Endodermal cell (in vitro differentiated cells): ENCODE data around the gene SGCE. TPM values are rescaled to one million over a fixed set of nuclear protein-coding genes. Genes with fewer than 3 reads are reported as not detected.

ENCODE experiments used
- DNase-seq: peaks from one replicate; pipeline ENCODE4 v3.0.0-alpha.2; 2017
- H3K27ac ChIP-seq: 2 replicates; pipeline ENCODE4 v1.5.1; 2013; ENCODE audit warnings: mild to moderate bottlenecking, low read depth, low read length, moderate library complexity
- H3K27me3 ChIP-seq: 2 replicates; pipeline ENCODE4 v1.6.1; 2013; ENCODE audit warnings: mild to moderate bottlenecking, low read length, moderate library complexity; ENCODE audit not compliant: insufficient read depth, control insufficient read depth, poor library complexity, severe bottlenecking
- H3K36me3 ChIP-seq: 2 replicates; pipeline ENCODE4 v1.7.0; 2013; ENCODE audit warnings: mild to moderate bottlenecking, low read length, moderate library complexity; ENCODE audit not compliant: control insufficient read depth, insufficient read depth
- H3K4me1 ChIP-seq: one replicate; pipeline ENCODE4 v1.7.0; 2013; ENCODE audit warnings: low read length; ENCODE audit not compliant: control insufficient read depth, insufficient read depth
- H3K4me3 ChIP-seq: 2 replicates; pipeline ENCODE4 v1.5.1; 2013; ENCODE audit warnings: mild to moderate bottlenecking, low read length, moderate library complexity
- H3K9ac ChIP-seq: 2 replicates; pipeline ENCODE4 v1.6.1; 2013; ENCODE audit warnings: mild to moderate bottlenecking, low read length, moderate library complexity; ENCODE audit not compliant: poor library complexity, severe bottlenecking; ENCODE audit errors: extremely low read depth
- H3K9me3 ChIP-seq: 2 replicates; pipeline ENCODE4 v1.6.1; 2013; ENCODE audit warnings: mild to moderate bottlenecking, low read length, moderate library complexity; ENCODE audit not compliant: control insufficient read depth
- H3K27ac Mint-ChIP-seq: 2 replicates; pipeline ENCODE4 v1.8.0; 2020; ENCODE audit warnings: mixed read lengths
- H3K27me3 Mint-ChIP-seq: 2 replicates; pipeline ENCODE4 v1.8.0; 2021; ENCODE audit warnings: mild to moderate bottlenecking, mixed read lengths; ENCODE audit not compliant: insufficient read depth
- H3K36me3 Mint-ChIP-seq: 2 replicates; pipeline ENCODE4 v1.8.0; 2020; ENCODE audit warnings: low read depth, mixed read lengths
- H3K4me1 Mint-ChIP-seq: 2 replicates; pipeline ENCODE4 v1.8.0; 2020; ENCODE audit warnings: mixed read lengths
- H3K4me3 Mint-ChIP-seq: 2 replicates; pipeline ENCODE4 v1.8.0; 2020; ENCODE audit warnings: mild to moderate bottlenecking, moderate library complexity, mixed read lengths
- H3K9me3 Mint-ChIP-seq: 2 replicates; pipeline ENCODE4 v1.8.0; 2020; ENCODE audit warnings: mild to moderate bottlenecking, mixed read lengths
- WGBS, 2 experiments: methylation state at CpG; one replicate each; pipeline versions ENCODE4 v1.1.5 to v1.1.7; 2013; ENCODE audit warnings: missing lambda C conversion rate in 2 of 2, mixed read lengths in 1 of 2; ENCODE audit not compliant: insufficient coverage in 1 of 2, insufficient read length in 1 of 2; 5-methylcytosine and 5-hydroxymethylcytosine counted together
- total RNA-seq, 2 donors: library from RNA; stranded (reverse); fragmentation: NEBNext Ultra II Directional in 1 of 2; extraction: Animal tissue kit (Norgen Biotek cat#: 25700) in 1 of 2; gene quantifications; 2 replicates in 1 of 2; 3 replicates in 1 of 2; pipeline ENCODE4 v1.2.1, GENCODE V29; 2021
- TF ChIP-seq, protein P1 (sequence below): fragments of 200-600 bp; sonication (generic); conservative IDR thresholded peaks from 2 replicates; pipeline ENCODE4 v1.5.0; 2021; ENCODE audit warnings: antibody characterized with exemption, mild to moderate bottlenecking

SGCE gene
- total RNA-seq, 2 donors from 2014 or later = 40.9 to 45.9 TPM

DNA sequence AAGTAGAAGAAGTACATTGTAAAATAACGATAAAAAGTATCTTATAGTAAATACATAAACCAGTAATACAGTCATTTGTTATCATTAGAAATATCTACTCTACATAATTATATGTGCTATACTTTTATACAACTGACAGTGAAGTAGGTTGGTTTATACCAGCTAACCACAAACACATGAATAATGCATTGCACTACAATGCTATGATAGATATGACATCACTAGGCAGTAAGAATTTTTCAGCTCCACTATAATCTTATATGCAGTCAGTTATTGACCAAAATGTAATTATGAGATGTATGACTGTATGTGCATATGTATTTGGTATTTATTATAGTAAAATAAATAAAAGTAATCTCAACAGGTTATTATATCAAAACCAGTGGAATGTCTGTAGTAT, 23.4 kb upstream of the SGCE start:
- H3K9me3 Mint-ChIP-seq = no peaks in the 10 kb centered on the region
- TF ChIP-seq, protein P1, sequence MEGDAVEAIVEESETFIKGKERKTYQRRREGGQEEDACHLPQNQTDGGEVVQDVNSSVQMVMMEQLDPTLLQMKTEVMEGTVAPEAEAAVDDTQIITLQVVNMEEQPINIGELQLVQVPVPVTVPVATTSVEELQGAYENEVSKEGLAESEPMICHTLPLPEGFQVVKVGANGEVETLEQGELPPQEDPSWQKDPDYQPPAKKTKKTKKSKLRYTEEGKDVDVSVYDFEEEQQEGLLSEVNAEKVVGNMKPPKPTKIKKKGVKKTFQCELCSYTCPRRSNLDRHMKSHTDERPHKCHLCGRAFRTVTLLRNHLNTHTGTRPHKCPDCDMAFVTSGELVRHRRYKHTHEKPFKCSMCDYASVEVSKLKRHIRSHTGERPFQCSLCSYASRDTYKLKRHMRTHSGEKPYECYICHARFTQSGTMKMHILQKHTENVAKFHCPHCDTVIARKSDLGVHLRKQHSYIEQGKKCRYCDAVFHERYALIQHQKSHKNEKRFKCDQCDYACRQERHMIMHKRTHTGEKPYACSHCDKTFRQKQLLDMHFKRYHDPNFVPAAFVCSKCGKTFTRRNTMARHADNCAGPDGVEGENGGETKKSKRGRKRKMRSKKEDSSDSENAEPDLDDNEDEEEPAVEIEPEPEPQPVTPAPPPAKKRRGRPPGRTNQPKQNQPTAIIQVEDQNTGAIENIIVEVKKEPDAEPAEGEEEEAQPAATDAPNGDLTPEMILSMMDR = no peak
- H3K36me3 Mint-ChIP-seq = no peaks in the 10 kb centered on the region
- no peaks in the 10 kb centered on the region for H3K27me3 ChIP-seq
- no peaks in the 10 kb centered on the region for H3K4me1 Mint-ChIP-seq
- no peak overlapping the region for H3K4me3 Mint-ChIP-seq
- no peaks in the 10 kb centered on the region for H3K36me3 ChIP-seq
- H3K9me3 ChIP-seq = no peaks in the 10 kb centered on the region
- H3K4me3 ChIP-seq = no peak overlapping the region
- DNase-seq = no peak
- no CpG with 5 or more reads among the region's 1 CpG for WGBS, 2 experiments
- H3K27ac Mint-ChIP-seq = no peak overlapping the region
- no peak overlapping the region for H3K27ac ChIP-seq
- H3K27me3 Mint-ChIP-seq = no peaks in the 10 kb centered on the region
- no peaks in the 10 kb centered on the region for H3K4me1 ChIP-seq
- no peak overlapping the region for H3K9ac ChIP-seq

- Mint-ChIP-seq H3K4me1 (no peaks in the 10 kb centered on the region), H3K36me3 (no peaks in the 10 kb centered on the region), H3K27ac (no peak overlapping the region), H3K27me3 (no peaks in the 10 kb centered on the region), H3K4me3 (no peak overlapping the region), H3K9me3 (no peaks in the 10 kb centered on the region)
- no peaks in the 10 kb centered on the region for H3K27me3 ChIP-seq
- H3K36me3 ChIP-seq = no peaks in the 10 kb centered on the region
- H3K4me1 ChIP-seq = no peaks in the 10 kb centered on the region
- H3K9me3 ChIP-seq = no peaks in the 10 kb centered on the region
- WGBS, 2 experiments = 78 to 94% methylated on average over 1 to 3 of the region's 3 CpGs
- no peak overlapping the region for H3K4me3 ChIP-seq
- no peak overlapping the region for H3K27ac ChIP-seq
- TF ChIP-seq, protein P1 = no peak
- DNase-seq = no peak
- no peak overlapping the region for H3K9ac ChIP-seq
Measured at GRCh38 chr7:94676431-94676830, 20.5 kb upstream of the SGCE start.

DNA sequence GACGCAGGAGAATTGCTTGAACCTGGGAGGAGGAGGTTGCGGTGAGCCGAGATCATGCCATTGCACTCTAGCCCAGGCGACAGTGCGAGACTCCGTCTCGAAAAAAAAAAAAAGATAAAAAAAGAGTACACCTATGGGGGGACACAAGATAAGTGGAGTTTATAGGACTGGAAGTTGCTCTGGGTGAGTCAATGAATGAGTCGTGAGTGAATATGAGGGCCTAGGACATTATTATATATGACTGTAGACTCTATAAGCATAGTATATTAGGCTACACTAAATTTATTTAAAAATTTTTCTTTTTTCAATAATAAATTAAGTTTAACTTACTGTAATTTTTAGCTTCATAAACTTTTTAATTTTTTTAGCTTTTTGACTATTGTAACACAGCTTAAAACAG, 19.4 kb upstream of the SGCE start:
- Mint-ChIP-seq H3K4me1 (no peaks in the 10 kb centered on the region), H3K36me3 (no peaks in the 10 kb centered on the region), H3K27ac (no peak overlapping the region), H3K27me3 (no peaks in the 10 kb centered on the region), H3K4me3 (no peak overlapping the region), H3K9me3 (no peaks in the 10 kb centered on the region)
- WGBS, 2 experiments = 93 to 96% methylated on average over 7 to 8 of the region's 8 CpGs
- no peak for DNase-seq
- H3K9me3 ChIP-seq = no peaks in the 10 kb centered on the region
- TF ChIP-seq, protein P1 = no peak
- no peaks in the 10 kb centered on the region for H3K27me3 ChIP-seq
- H3K36me3 ChIP-seq = no peaks in the 10 kb centered on the region
- H3K27ac ChIP-seq = no peak overlapping the region
- no peak overlapping the region for H3K4me3 ChIP-seq
- H3K4me1 ChIP-seq = no peaks in the 10 kb centered on the region
- no peak overlapping the region for H3K9ac ChIP-seq
